Progenitor cell of endocrine pancreas (in vitro differentiated cells): ENCODE measurements around the gene SCYGR1. TPM values are rescaled to one million over a fixed set of nuclear protein-coding genes. Genes with fewer than 3 reads are reported as not detected.

Experiments used
- DNase-seq: peaks from one replicate; pipeline ENCODE4 v3.0.0; 2021; ENCODE audit warnings: low spot score; ENCODE audit not compliant: unreplicated experiment
- H3K27ac Mint-ChIP-seq: 2 replicates; pipeline ENCODE4 v1.8.0; 2021; ENCODE audit warnings: mild to moderate bottlenecking, moderate library complexity, mixed read lengths
- H3K27me3 Mint-ChIP-seq: 2 replicates; pipeline ENCODE4 v1.8.0; 2021; ENCODE audit warnings: mixed read lengths
- H3K36me3 Mint-ChIP-seq: 2 replicates; pipeline ENCODE4 v1.8.0; 2022; ENCODE audit warnings: mixed read lengths; ENCODE audit not compliant: insufficient read depth
- H3K4me1 Mint-ChIP-seq: 2 replicates; pipeline ENCODE4 v1.8.0; 2021; ENCODE audit warnings: low read depth, mixed read lengths
- H3K4me3 Mint-ChIP-seq: 2 replicates; pipeline ENCODE4 v1.8.0; 2021; ENCODE audit warnings: low read depth, mild to moderate bottlenecking, moderate library complexity, mixed read lengths
- H3K9me3 Mint-ChIP-seq: 2 replicates; pipeline ENCODE4 v1.8.0; 2021; ENCODE audit warnings: low read depth, mixed read lengths
- CTCF ChIP-seq: fragments of 200-600 bp; sonication (generic); IDR thresholded peaks from one replicate; pipeline ENCODE4 v1.5.0; 2021; ENCODE audit warnings: antibody characterized with exemption, mild to moderate bottlenecking; ENCODE audit not compliant: unreplicated experiment
- total RNA-seq: library from RNA; stranded (reverse); gene quantifications from 2 replicates; pipeline ENCODE4 v1.2.1, GENCODE V29; 2021

Gene SCYGR1
- total RNA-seq, 1 donor from 2014 or later: not detected

- no peak for DNase-seq
- Mint-ChIP-seq H3K4me3 (no peak overlapping the region), H3K9me3 (no peaks in the 10 kb centered on the region), H3K27me3 (no peaks in the 10 kb centered on the region), H3K36me3 (no peaks in the 10 kb centered on the region), H3K4me1 (peaks cover 3% of the 10 kb centered on the region), H3K27ac (no peak overlapping the region)
- no peak for TF ChIP-seq CTCF
These were observed 36.1 kb upstream of the SCYGR1 start for GRCh38 chr2:227423656-227424499.

GRCh38 chr2:227420087-227421052 is 32.6 kb upstream of the SCYGR1 start:
- no peaks in the 10 kb centered on the region for H3K36me3 Mint-ChIP-seq
- H3K27me3 Mint-ChIP-seq: no peaks in the 10 kb centered on the region
- peaks cover 3% of the 10 kb centered on the region for H3K4me1 Mint-ChIP-seq
- H3K27ac Mint-ChIP-seq: no peak overlapping the region
- DNase-seq: no peak
- TF ChIP-seq CTCF: no peak
- no peak overlapping the region for H3K4me3 Mint-ChIP-seq
- H3K9me3 Mint-ChIP-seq: no peaks in the 10 kb centered on the region

GRCh38 chr2:227416701-227417100 is 29.0 kb upstream of the SCYGR1 start:
- TF ChIP-seq CTCF: no peak
- H3K36me3 Mint-ChIP-seq: no peaks in the 10 kb centered on the region
- no peak overlapping the region for H3K4me3 Mint-ChIP-seq
- H3K27ac Mint-ChIP-seq: no peak overlapping the region
- no peak for DNase-seq
- no peaks in the 10 kb centered on the region for H3K9me3 Mint-ChIP-seq
- H3K27me3 Mint-ChIP-seq: no peaks in the 10 kb centered on the region
- peaks cover 3% of the 10 kb centered on the region for H3K4me1 Mint-ChIP-seq

- no peaks in the 10 kb centered on the region for H3K27me3 Mint-ChIP-seq
- DNase-seq: no peak
- no peaks in the 10 kb centered on the region for H3K9me3 Mint-ChIP-seq
- peaks cover 3% of the 10 kb centered on the region for H3K4me1 Mint-ChIP-seq
- no peak overlapping the region for H3K4me3 Mint-ChIP-seq
- no peak overlapping the region for H3K27ac Mint-ChIP-seq
- TF ChIP-seq CTCF: no peak
- H3K36me3 Mint-ChIP-seq: no peaks in the 10 kb centered on the region
These were observed 28.0 kb upstream of the SCYGR1 start for GRCh38 chr2:227415538-227416424.
